NT2/D1 (cell line): ENCODE results near the gene SNRPB.

ENCODE experiments used
- YY1 ChIP-seq: IDR thresholded peaks from 2 replicates; pipeline ENCODE4 v1.6.1; 2011; ENCODE audit not compliant: insufficient read length, insufficient read depth
- ZNF274 ChIP-seq: IDR thresholded peaks from 2 replicates; pipeline ENCODE4 v1.6.1; 2011; ENCODE audit warnings: mild to moderate bottlenecking, low read depth, low read length

DNA sequence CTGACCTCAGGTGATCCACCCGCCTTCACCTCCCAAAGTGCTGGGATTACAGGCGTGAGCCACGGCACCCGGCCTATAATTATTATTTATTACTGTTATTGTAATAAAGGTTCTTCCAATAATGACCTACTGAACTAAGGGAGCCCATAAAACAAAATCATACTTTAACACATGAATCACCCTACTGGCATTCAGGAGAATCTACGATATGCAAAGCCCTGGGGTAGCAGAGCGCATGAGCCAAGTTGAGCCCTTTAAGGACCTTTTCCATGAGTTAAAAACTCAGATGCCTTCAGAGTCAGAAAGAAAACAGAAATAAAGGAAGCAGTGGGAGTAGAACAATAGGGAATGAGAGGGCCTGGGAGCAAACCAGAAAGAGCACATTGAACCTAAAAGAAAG, 41.5 kb downstream of the SNRPB start:
- no peak for TF ChIP-seq YY1
- TF ChIP-seq ZNF274: no peak
